DMS53 (cell line): ENCODE measurements around the gene AMOTL2.

ENCODE experiments used
- DNase-seq: peaks from one replicate; lab custom pipeline; 2025; lab: John Stamatoyannopoulos, UW

AMOTL2 gene

DNA sequence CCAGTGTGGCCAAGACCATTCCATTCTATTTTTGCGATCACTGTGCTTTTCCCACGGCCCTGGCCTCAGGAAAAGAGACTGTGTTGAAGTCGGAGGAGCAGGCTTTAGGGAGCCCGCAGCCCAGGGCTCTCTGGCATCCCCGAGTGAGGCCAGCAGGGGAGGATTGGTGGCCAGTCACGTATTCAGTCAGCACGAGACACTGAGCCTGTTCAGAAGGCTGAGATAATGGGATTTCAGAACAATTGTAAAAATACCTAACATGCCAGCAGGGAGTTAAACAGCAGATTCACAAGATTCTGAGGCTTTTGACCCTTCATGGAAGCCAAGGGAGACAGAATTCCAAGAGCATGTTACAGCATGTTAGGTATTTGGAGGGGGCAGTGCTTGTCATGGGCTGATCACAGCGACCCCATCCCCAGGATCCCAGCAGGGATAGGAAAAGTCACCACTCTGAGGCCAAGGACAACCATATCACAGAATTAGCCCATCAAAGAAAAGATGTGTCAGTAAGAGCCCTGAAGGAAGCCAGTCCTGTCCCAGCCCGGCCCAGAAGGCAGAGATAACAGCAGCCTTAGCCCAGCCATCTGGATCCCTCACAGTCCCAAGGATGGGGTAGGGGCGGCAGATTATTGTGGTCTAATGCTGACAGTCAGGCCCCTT is 40.6 kb downstream of the AMOTL2 start:
- no peak for DNase-seq

- no peak for DNase-seq
Measured at GRCh38 chr3:134332344-134332743, 41.9 kb downstream of the AMOTL2 start.

GRCh38 chr3:134331811-134332199 is 42.4 kb downstream of the AMOTL2 start:
- no peak for DNase-seq

- DNase-seq, result no peak
Measured at GRCh38 chr3:134330883-134331810, 43.1 kb downstream of the AMOTL2 start.

GRCh38 chr3:134328846-134329245 is 45.4 kb downstream of the AMOTL2 start:
- no peak for DNase-seq

GRCh38 chr3:134328147-134328591 is 46.1 kb downstream of the AMOTL2 start:
- no peak for DNase-seq

DNA sequence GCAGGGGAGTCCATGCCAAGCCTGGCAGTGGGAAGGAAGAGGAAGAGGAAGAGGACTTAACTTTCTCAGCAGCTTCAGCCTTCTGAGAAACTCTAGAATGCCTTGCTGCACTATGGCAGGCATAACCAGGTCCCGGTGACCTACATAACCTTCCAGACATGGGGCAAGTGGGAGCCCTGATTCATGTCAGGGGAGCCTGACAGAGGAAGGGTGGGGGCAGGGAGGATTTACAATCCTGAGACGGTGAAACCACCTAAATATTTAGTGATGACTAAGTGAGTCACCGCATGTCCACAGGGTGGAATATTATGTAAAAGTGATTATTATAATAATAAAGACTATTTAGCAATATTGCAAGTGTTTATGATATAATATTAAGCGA is 46.7 kb downstream of the AMOTL2 start:
- no peak for DNase-seq

- no peak for DNase-seq
Measured at GRCh38 chr3:134326760-134327593, 47.3 kb downstream of the AMOTL2 start.

DNA sequence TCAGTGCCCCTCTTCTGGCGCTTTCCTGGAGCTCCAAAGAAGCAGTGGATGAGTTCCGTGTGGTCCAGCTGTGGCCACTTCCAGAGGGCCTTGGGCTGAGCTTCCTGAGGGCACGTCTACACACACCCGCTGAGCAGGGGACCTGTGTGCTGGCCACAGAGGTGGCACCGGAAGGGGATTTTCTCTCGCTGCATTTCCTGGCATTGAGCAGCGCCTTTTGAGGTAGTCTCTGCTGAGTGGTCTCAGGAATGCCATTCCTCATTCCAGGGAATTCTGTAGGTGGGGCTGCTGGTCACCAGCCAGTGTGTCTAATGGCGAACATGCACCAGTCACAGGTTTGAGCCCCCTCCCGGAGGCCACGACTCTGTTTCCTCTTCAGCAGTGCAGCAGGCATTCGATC is 48.1 kb downstream of the AMOTL2 start:
- DNase-seq, result no peak

- no peak for DNase-seq
Measured at GRCh38 chr3:134325706-134326105, 48.5 kb downstream of the AMOTL2 start.

GRCh38 chr3:134325061-134325705 is 49.1 kb downstream of the AMOTL2 start:
- peak; percentile 15 for DNase-seq

DNA sequence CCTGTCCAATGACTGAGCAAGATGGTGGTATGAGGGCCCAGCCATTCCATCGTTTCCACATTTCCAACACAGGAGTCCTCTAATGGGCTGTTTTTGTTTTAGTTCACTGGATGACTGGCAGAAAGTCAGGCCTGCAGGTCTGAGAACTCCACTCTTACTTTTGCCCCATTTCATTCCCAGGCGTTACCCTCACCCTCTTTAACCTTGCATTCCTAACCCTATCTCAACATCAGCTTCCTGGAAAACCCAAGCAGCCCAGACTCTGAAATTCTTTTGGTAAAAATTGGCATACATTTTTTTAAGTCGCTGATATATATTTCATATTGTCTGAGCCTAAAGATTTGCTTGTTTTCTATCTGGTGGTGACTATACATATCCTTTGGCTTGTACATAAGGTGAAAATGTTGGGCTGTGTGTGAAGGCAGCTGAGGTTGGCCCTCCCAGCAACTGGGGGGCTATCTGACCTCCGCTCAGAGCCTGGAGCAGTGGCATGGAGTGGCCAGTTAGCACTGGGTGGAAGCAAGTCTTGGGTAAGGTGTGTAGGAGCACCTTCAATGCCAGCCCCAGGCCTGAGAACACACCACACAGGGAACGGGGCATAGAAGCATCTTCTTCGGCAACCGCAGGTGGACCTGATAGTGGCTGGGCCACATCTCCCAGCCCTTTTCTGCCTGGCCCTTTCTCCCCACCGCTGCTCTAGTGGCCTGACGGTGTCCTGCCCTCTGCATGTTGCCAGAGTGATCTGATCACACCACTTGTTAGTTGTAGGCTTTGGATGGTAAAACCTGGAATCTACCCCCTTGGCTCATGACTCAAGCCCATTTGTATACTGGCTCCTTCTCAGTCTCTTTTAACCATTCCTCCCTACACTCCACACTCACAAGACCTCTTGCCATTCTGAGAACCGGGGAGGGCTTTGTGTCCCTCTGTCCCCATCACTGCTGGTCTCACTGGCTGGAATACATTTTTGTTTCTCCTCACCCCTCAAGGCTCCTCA is 50.0 kb downstream of the AMOTL2 start:
- no peak for DNase-seq

- no peak for DNase-seq
Measured at GRCh38 chr3:134322286-134322685, 52.0 kb downstream of the AMOTL2 start.

DNA sequence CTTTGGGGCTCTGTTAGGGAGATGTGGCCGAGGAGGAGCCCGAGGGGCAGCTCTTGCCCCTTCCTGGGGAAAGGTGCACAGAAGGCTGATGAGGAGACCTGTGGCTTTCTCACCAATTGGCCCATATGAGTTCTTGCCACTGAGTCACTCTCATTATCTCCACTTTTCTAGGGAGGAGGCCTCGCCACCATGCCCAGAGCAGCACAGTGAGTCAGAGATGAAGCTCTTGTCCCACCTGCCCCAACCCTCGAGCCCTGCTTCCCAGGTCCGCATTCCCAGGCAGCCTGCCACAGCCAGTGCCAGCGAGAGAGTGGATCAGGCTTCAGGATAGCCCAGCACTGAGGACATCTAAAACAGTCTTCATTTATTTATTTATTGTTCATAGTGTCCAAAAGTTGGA is 53.5 kb downstream of the AMOTL2 start:
- no peak for DNase-seq

- DNase-seq, result no peak
Measured at GRCh38 chr3:134319931-134320330, 54.3 kb downstream of the AMOTL2 start.

- no peak for DNase-seq
Measured at GRCh38 chr3:134318166-134318565, 56.1 kb downstream of the AMOTL2 start.

GRCh38 chr3:134317106-134317947 is 56.9 kb downstream of the AMOTL2 start:
- no peak for DNase-seq

DNA sequence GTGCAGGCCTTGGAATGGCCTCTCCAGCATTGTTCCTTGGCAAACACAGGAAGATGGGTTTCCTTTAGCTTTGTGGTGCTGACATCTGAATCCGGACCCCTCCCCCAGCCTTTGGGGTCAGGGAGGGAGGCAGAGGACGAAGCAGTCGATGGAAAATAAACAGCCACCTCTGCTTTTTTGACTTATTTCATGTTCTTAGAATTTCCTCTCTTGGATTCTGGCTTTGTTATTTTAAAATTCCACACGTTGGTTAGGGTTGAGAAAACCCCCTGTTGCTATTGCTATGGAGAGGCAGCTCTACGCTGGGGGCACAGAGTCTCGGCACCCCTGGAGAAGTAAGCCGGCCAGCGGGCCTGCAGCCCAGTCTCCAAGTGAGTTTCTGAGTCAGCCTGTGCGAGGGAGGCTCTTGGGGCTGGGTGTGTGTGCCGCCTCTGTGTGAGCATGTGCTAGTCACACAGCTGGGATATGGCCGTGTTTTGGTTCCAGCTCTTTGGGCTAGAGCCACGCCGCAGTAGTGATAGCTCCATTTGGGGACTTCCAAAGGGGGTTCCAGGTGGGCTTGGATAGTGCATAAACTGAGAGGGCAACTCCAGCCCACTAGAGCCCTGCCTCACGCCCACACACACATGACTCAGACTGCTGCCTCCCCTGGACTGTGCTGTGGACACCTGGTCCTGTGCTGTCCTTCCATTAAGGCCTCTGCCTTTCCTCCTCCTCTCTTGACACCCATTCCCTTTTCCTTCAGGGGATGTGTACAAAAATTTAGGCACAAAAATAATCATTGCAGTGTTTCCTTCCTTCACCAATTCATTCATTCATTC is 58.8 kb downstream of the AMOTL2 start:
- DNase-seq, result no peak
